Inferior parietal cortex (tissue), 1 donor: ENCODE data around the gene AKAP8.
A peak's percentile ranks its signal among the peaks of the same experiment; 100 is the strongest.
"Not testable (repeated sequence)": the region's sequence is repeated elsewhere in the genome, so short reads cannot be mapped to it uniquely, and the experiment has no call there.

Source experiments
- DNase-seq: peaks from one replicate; pipeline ENCODE4 v3.0.0-alpha.2; 2016; ENCODE audit errors: extremely low spot score

Gene AKAP8

GRCh38 chr19:15379083-15379998, at the start of gene AKAP8:
AKAP8 (minus strand) TSS chr19:15379787; CDS start chr19:15379731, 56 bp downstream.
- peak; percentile 97 for DNase-seq

GRCh38 chr19:15427991-15428471, 48.4 kb upstream of the AKAP8 start:
- no peak for DNase-seq

DNA sequence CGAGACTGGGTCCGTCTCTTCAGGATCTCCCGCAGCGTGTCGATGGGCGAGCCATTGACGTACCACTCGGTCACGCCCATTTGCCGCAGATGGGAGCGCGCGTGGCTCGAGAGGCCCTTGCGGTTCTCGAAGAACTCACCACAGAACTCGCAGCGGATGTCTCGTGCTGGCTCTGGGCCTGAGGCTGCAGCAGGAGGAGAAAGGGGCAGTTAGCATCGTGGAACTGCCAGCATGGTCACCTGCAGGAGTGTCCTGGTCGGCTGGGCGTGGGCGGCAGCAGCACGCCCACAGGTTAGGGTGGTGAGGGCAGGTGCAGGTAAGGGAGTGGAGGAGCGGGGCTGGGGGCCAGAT, 47.7 kb upstream of the AKAP8 start:
- DNase-seq, result no peak

- no peak for DNase-seq
These were observed 47.1 kb upstream of the AKAP8 start for GRCh38 chr19:15426485-15427349.

DNA sequence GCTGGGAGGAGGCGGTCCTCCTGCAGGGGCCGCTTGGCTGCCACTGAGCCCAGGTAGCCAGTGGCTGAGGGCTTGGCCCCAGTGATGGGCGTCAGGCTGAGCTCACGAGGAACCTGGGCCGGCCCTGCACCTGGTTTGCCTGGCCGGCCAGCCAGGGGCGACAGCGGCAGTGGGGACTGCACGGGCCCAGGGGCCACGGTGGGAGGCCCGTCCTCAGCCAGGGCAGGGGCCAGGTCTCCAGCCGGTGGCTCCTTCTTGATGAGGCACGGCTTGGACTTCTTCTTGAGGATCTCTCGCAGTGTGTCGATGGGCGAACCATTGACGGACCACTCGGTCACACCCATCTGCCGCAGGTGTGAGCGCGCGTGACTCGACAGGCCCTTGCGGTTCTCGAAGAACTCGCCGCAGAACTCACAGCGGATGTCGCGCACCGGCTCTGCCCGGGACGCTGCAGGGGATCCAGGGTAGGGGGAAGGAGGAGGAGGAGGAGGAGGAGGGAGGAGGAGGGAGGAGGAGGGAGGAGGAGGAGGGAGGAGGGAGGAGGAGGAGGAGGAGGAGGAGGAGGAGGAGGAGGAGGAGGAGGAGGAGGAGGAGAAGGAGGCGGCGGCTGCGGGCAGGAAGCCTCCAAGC, 45.8 kb upstream of the AKAP8 start:
- DNase-seq, result no peak

GRCh38 chr19:15424692-15425272, 45.2 kb upstream of the AKAP8 start:
- no peak for DNase-seq

DNA sequence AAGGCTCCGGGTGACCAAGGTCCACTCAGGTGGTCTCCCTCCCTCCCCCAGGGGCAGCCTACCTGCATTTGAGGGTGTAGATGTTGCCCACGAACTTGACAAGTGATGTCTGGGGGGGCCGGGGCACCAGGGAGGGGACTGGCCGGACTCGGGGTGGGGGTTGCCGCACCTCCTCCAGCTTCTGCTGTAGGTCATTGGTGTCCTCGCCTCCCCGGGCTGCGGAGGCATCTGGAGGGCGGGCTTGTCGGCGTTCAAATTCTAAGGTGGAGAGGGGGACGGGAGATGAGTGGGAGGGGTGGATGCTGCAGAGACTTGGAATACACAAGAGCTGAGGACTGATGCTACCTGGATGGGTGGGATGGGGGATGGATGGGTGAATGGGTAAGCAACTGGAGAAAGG, 44.5 kb upstream of the AKAP8 start:
- no peak for DNase-seq

GRCh38 chr19:15423130-15423529, 43.5 kb upstream of the AKAP8 start:
- DNase-seq, result no peak

DNA sequence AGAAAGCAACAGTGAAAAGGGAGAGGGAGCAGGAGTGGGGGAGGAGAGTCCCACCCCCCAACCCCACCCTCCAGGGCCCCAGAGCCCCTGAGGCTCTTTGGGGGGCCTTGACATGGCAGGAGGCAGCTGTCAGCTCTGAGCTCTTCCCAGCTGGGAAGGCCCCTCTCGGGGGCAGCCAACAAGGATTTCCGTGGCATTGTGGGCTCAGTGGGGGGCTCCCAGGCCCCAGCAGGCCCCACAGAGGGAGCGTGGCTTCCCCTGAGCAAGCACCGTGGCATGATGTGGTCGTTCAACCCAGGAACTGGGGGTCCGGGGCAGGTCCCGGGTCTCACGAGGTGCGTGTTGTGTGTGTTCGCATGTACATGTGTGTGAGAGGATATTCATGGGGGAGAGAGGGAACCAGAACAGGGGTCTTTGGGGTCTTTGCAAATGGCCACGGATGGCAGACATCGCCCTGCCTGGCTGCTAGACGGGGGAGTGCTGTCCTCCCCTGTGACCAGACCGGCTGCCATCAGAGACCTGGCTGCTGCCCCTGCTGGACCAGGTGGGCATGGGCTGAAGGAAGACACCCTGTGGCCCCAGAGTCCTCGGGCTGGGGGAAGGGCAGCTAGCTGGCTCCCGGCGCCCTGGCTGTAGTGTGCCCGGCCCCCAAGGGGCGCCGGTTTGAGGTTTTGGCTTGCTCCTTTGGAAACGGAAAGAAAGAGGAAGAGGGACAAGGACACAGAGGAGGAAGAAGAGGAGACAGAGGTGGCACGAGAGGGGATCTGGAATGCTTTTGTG, 42.9 kb upstream of the AKAP8 start:
- no peak for DNase-seq

DNA sequence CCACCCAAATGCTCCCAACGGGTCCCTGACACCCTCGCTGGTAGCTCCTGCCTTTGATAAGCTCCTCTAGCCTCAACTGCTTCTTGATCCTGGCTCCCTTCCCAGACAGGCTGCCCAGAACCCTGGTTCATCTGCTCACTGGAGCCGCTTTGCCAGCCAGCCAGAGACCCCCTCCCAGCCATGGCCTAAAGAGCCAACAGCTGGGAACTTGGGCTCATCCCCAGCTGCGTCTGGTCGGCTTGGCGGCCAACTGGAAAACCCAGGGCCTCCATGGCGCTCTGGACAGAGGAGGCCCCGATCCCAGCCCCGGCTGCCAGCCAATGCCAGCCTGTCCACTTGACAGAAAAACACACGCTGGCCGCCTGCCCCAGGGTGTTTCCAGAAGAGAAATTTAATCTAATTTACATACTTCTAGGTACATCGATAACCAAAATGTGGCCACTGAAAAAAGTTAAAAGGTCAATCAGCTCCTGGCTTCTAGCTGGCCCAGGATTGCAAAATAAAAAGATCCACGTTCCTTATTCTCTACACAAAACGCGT, 42.2 kb upstream of the AKAP8 start:
- peak; percentile 53 for DNase-seq

GRCh38 chr19:15421136-15421695, 41.6 kb upstream of the AKAP8 start:
- no peak for DNase-seq

GRCh38 chr19:15419413-15420025, 39.9 kb upstream of the AKAP8 start:
- DNase-seq, result no peak

DNA sequence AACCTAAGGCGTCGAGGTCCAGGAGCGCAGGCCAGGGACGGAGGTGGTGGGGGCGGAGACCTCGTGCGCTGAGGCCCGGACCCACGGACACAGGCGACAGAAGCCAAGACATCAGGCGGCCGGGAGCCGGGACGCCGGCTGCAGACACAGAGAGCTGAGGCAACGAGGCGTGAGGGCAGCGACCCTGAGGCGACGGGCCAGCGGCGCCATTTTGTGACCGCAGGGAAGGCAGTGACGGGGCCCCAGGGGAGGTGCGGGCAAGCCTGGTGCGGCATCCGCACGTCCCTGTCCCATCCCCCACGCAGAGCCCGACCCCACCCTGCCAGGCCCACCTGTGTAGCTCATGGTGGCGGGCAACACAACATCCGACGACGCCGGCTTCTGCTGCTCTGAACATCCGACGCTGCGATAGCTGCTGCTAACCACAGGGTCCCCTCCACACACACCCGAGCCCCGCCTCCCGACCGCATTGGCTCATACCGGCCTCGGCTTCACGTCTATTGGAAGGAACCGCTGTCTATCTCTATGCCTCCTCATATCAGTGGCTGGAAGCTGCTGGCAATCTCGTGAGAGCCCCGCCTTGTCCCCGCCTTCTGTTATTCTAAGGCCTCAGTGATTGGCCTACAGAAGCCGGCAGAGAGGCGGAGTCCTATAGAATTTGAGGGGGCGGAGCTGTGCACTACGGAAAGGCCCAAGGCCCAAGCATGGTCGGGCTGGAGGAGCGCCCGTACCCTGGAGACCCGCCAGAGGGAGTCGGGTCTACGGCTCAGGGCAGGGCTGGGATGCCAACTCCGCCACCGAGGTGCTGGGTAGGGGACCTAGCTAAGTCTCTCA, 39.2 kb upstream of the AKAP8 start, which contains the start of gene AKAP8L:
AKAP8L (minus strand) TSS at position 410 of the 834 bp plus-strand sequence; CDS start at position 345, 65 bp downstream.
- DNase-seq, result peak; percentile 99

DNA sequence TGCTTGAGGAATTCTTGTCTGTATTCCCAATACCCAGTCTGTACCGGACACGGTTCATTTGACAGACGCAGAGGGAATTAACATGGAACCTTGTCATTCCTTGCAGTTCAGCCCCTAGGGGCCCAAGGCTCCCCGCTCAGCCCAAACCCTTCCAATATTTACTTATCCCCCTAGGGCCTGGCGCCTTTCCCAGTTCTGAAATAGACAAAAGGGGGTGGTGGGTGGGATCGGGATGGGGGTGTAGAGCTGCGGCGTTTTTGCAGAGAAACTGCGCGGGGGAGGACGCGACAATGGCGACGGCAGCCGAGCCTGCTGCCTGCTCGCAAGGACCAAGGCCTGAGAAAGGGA, 38.6 kb upstream of the AKAP8 start:
- no peak for DNase-seq

DNA sequence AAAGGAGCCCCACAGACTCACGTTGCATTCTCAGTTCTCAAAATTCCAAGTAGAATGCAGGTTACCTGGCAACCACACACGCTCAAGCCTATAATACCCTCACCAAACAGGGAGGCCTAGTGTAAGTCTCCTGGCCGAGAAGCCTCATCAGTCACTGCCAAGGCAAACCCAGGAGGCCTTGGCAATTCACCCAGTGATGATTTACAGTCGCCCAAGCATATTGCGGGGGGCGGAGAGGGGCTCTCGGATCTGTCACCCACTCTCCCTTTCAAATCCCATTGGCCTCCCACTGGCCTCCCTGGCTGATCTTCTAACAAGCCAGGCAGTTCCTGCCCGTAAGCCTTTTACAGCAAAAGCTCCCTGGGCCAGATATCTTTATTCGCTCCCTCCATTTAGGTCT, 38.1 kb upstream of the AKAP8 start:
- DNase-seq, result no peak

DNA sequence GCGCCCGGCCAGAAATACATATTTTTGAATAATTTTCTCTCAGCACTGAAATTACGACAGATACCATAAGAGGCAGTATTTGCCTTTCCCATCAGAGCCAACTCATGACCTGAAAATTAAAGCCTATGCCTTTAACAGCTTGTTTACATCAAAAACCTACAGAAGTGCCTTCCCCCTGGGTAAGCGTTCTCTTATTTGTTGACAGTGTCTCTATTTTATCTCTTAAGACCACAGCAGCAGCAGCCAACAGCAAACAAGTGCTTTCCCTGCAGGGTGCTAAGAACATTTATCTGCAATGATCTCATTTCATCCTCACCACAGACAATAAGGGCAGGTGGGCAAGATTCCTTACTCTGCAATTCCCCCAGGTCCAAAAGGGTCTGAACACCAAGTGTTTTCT, 33.2 kb upstream of the AKAP8 start:
- DNase-seq, result no peak

- not testable (repeated sequence) for DNase-seq
These were observed 31.8 kb upstream of the AKAP8 start for GRCh38 chr19:15411351-15411750.

DNA sequence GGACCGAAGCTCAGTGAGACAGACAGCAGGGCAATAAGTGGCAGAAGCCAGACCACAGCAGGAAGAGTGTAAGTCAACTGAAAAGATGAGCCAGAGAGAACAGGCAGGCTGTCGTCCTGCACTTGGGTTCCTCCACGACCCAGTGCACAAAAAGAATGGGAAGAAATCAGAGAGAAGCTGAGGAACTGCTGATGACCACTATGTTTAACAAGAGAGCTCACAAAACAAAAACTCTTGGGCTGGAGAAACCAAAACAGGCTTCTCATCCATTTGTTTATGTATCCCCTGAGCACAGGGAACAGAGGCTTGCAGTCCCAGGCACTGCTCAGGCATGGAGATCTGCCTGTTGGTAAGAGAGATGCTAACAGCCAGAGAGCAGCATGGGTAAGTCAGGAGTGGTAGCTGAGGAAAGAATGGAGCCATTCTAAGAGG, 25.2 kb upstream of the AKAP8 start:
- no peak for DNase-seq
